Measurements from ENCODE around the gene FCGR3A.
"Not testable (repeated sequence)": the region's sequence is repeated elsewhere in the genome, so short reads cannot be mapped to it uniquely, and the experiment has no call there.

The FCGR3A gene

GRCh38 chr1:161549652-161550051 lies at the start of gene FCGR3A:
Gene FCGR3A, minus strand, starts transcription at chr1:161549818. Its CDS starts 82 bp downstream, at chr1:161549736.
- Histone ChIP-seq H3K4me2 (no peak within 1 kb of the TSS), H4K20me1 (ENCODE audit: insufficient read depth) (no peaks in the 10 kb centered on the region), H3K4me1 (ENCODE audit: low read depth, poor library complexity, severe bottlenecking) (no peaks in the 10 kb centered on the region), H3K27ac (no peak within 1 kb of the TSS), H3K9ac (no peak within 1 kb of the TSS), H3K27me3 (ENCODE audit: insufficient read depth, low read depth) (no peaks in the 10 kb centered on the region), H3K4me3 (IDR thresholded peaks at IDR 0.05; ENCODE audit: insufficient read depth, low read depth, low read length) (no peak within 1 kb of the TSS), H3K79me2 (ENCODE audit: insufficient read depth, low read depth) (no peaks in the 10 kb centered on the region), H2AFZ (ENCODE audit: low read depth) (no peak within 1 kb of the TSS), H3K36me3 (ENCODE audit: insufficient read depth) (no peaks in the 10 kb centered on the region)
- TF ChIP-seq CTCF (conservative IDR thresholded peaks at IDR 0.05; ENCODE audit: low read depth, low read length) = no peak

GRCh38 chr1:161597077-161597476 lies 47.5 kb upstream of the FCGR3A start:
- not testable (repeated sequence) for H3K27me3 ChIP-seq (ENCODE audit: insufficient read depth, low read depth); H3K4me3 ChIP-seq (IDR thresholded peaks at IDR 0.05; ENCODE audit: insufficient read depth, low read depth, low read length); H3K4me2 ChIP-seq

GRCh38 chr1:161595583-161595982 lies 46.0 kb upstream of the FCGR3A start:
- H2AFZ ChIP-seq (ENCODE audit: low read depth); H3K27ac ChIP-seq; H3K9ac ChIP-seq; H3K36me3 ChIP-seq (ENCODE audit: insufficient read depth); H4K20me1 ChIP-seq (ENCODE audit: insufficient read depth); H3K79me2 ChIP-seq (ENCODE audit: insufficient read depth, low read depth); H3K4me2 ChIP-seq; H3K4me3 ChIP-seq (IDR thresholded peaks at IDR 0.05; ENCODE audit: insufficient read depth, low read depth, low read length); H3K27me3 ChIP-seq (ENCODE audit: insufficient read depth, low read depth); H3K4me1 ChIP-seq (ENCODE audit: low read depth, poor library complexity, severe bottlenecking): not testable (repeated sequence)

More at GRCh38 chr1:161597077-161597476, 47.5 kb upstream of the FCGR3A start:
- H3K9ac ChIP-seq; H3K36me3 ChIP-seq (ENCODE audit: insufficient read depth); H3K79me2 ChIP-seq (ENCODE audit: insufficient read depth, low read depth); H3K27ac ChIP-seq; H4K20me1 ChIP-seq (ENCODE audit: insufficient read depth); H2AFZ ChIP-seq (ENCODE audit: low read depth); H3K4me1 ChIP-seq (ENCODE audit: low read depth, poor library complexity, severe bottlenecking): not testable (repeated sequence)

DNA sequence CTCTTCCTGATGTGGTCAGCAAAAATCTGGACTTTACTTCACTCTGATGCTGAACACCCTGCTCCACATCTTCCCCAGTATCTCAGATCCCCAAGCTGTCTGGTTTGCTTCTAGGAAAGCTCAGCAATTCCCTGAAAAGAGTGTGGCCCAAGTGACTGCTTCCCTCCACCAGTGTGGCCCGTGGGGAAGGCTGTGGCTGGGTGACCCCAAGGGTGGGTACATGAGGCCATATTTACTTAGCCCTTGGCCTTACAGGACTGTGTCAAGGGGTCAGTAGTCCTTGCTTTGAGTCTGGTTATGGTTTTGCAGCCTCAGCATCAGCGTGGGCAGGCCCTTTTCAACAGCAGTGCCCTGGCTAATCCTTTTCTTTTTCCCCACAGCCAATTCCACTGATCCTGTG lies 45.6 kb upstream of the FCGR3A start:
- not testable (repeated sequence) for H4K20me1 ChIP-seq (ENCODE audit: insufficient read depth); H3K4me2 ChIP-seq; H3K36me3 ChIP-seq (ENCODE audit: insufficient read depth); H3K27ac ChIP-seq; H2AFZ ChIP-seq (ENCODE audit: low read depth); H3K4me3 ChIP-seq (IDR thresholded peaks at IDR 0.05; ENCODE audit: insufficient read depth, low read depth, low read length); H3K27me3 ChIP-seq (ENCODE audit: insufficient read depth, low read depth); H3K4me1 ChIP-seq (ENCODE audit: low read depth, poor library complexity, severe bottlenecking); H3K79me2 ChIP-seq (ENCODE audit: insufficient read depth, low read depth); H3K9ac ChIP-seq

DNA sequence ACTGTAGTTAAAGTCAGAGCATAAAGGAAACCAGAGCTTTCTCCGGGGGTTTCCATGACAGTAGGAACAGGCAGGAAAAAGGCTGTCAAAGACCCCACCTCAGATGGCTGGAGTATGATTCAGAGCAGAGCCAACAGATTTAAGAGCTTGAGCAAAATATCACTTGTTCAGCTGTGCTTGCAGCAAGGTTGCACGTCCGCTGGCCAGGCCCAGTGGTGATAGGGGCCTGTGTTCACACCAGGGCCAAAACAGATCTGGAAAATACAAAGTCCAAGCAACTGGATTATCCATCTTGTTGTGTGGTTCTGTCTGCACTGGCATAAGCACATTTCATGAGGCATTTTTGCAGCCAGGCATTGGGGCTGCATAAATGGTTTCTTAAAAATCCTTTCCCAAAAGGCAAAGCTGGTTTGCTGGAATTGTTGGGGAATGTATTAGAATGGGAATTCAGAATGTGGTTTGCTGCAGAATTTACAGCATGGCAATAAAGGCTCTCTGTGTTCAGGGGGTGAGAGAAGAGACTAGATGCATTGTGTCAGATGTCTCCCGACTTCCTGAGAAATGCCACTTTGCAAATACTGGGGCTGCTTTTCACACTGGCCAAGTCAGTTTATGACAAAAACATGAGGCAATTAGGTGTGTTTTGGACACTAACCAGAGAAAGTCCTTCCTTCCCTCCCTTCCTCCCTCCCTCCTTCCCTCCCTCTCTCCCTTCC lies 44.8 kb upstream of the FCGR3A start:
- H3K27ac ChIP-seq; H3K79me2 ChIP-seq (ENCODE audit: insufficient read depth, low read depth); H3K9ac ChIP-seq; H4K20me1 ChIP-seq (ENCODE audit: insufficient read depth); H3K27me3 ChIP-seq (ENCODE audit: insufficient read depth, low read depth); H2AFZ ChIP-seq (ENCODE audit: low read depth); H3K4me3 ChIP-seq (IDR thresholded peaks at IDR 0.05; ENCODE audit: insufficient read depth, low read depth, low read length); H3K36me3 ChIP-seq (ENCODE audit: insufficient read depth); H3K4me2 ChIP-seq; H3K4me1 ChIP-seq (ENCODE audit: low read depth, poor library complexity, severe bottlenecking): not testable (repeated sequence)

- H3K27ac ChIP-seq; H2AFZ ChIP-seq (ENCODE audit: low read depth); H3K79me2 ChIP-seq (ENCODE audit: insufficient read depth, low read depth); H3K4me3 ChIP-seq (IDR thresholded peaks at IDR 0.05; ENCODE audit: insufficient read depth, low read depth, low read length); H3K4me2 ChIP-seq; H4K20me1 ChIP-seq (ENCODE audit: insufficient read depth); H3K9ac ChIP-seq; H3K27me3 ChIP-seq (ENCODE audit: insufficient read depth, low read depth); H3K4me1 ChIP-seq (ENCODE audit: low read depth, poor library complexity, severe bottlenecking); H3K36me3 ChIP-seq (ENCODE audit: insufficient read depth): not testable (repeated sequence)
These were observed 43.6 kb upstream of the FCGR3A start for GRCh38 chr1:161593092-161593755.

GRCh38 chr1:161592586-161592985 lies 43.0 kb upstream of the FCGR3A start:
- not testable (repeated sequence) for H3K36me3 ChIP-seq (ENCODE audit: insufficient read depth); H3K27me3 ChIP-seq (ENCODE audit: insufficient read depth, low read depth); H3K4me2 ChIP-seq; H3K27ac ChIP-seq; H2AFZ ChIP-seq (ENCODE audit: low read depth); H3K4me3 ChIP-seq (IDR thresholded peaks at IDR 0.05; ENCODE audit: insufficient read depth, low read depth, low read length); H4K20me1 ChIP-seq (ENCODE audit: insufficient read depth); H3K9ac ChIP-seq; H3K4me1 ChIP-seq (ENCODE audit: low read depth, poor library complexity, severe bottlenecking); H3K79me2 ChIP-seq (ENCODE audit: insufficient read depth, low read depth)

- H3K36me3 ChIP-seq (ENCODE audit: insufficient read depth) = not testable (repeated sequence)
These were observed 40.3 kb upstream of the FCGR3A start for GRCh38 chr1:161589920-161590319.

DNA sequence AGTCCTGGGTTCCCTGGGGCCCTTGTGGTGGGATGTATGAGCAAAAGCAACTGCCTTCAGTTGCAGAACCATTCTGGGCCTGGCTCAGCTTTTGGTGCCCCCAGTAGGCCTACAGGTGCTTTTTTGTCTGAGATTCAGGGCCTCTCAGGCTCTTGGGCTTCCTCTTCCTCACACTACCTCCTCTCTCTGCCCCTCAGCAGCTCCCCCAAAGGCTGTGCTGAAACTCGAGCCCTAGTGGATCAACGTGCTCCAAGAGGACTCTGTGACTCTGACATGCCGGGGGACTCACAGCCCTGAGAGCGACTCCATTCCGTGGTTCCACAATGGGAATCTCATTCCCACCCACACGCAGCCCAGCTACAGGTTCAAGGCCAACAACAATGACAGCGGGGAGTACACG lies 39.7 kb upstream of the FCGR3A start:
- H3K27me3 ChIP-seq (ENCODE audit: insufficient read depth, low read depth); H2AFZ ChIP-seq (ENCODE audit: low read depth); H3K4me2 ChIP-seq; H3K36me3 ChIP-seq (ENCODE audit: insufficient read depth); H3K79me2 ChIP-seq (ENCODE audit: insufficient read depth, low read depth); H3K9ac ChIP-seq; H3K4me1 ChIP-seq (ENCODE audit: low read depth, poor library complexity, severe bottlenecking); H4K20me1 ChIP-seq (ENCODE audit: insufficient read depth); H3K27ac ChIP-seq; H3K4me3 ChIP-seq (IDR thresholded peaks at IDR 0.05; ENCODE audit: insufficient read depth, low read depth, low read length): not testable (repeated sequence)

More at GRCh38 chr1:161589920-161590319, 40.3 kb upstream of the FCGR3A start:
- H2AFZ ChIP-seq (ENCODE audit: low read depth); H3K79me2 ChIP-seq (ENCODE audit: insufficient read depth, low read depth); H3K27me3 ChIP-seq (ENCODE audit: insufficient read depth, low read depth); H3K4me2 ChIP-seq; H4K20me1 ChIP-seq (ENCODE audit: insufficient read depth); H3K4me1 ChIP-seq (ENCODE audit: low read depth, poor library complexity, severe bottlenecking); H3K27ac ChIP-seq; H3K9ac ChIP-seq; H3K4me3 ChIP-seq (IDR thresholded peaks at IDR 0.05; ENCODE audit: insufficient read depth, low read depth, low read length): not testable (repeated sequence)

Measured in KMS-11 (cell line).